Naive thymus-derived CD8-positive, alpha-beta T cell (primary cell): Measurements from ENCODE around the gene DNAH2. TPM values are rescaled to one million over a fixed set of nuclear protein-coding genes. Genes with fewer than 3 reads are reported as not detected.

Experiments used
- ATAC-seq, 2 donors: fragments of 150-1000 bp; cut with Tn5 transposase in 1 of 2; sonication (Bioruptor Pico), chemical (Tn5 transposase) in 1 of 2; 1 replicate in 1 of 2; 2 replicates in 1 of 2; pipeline ENCODE4 v1.10.0; 2021; ENCODE audit warnings: mild to moderate bottlenecking in 2 of 2, moderate library complexity in 2 of 2
- POLR2A ChIA-PET: fragments of 350-600 bp; sonication (Branson Sonifier 250); formaldehyde crosslinking; loops from one replicate; lab custom pipeline; 2021; ENCODE audit warnings: antibody characterized with exemption; lab: Charles Lee
- DNase-seq, 10 donors: peaks; one replicate each; pipeline versions ENCODE4 v3.0.0 to v3.0.0-alpha.2; 2020 to 2022
- H3K27ac Mint-ChIP-seq, 10 donors: one replicate each; pipeline ENCODE4 v1.8.0; 2020 to 2022; ENCODE audit warnings: mild to moderate bottlenecking in 10 of 10, mixed read lengths in 10 of 10, moderate library complexity in 4 of 10, inconsistent platforms in 1 of 10
- H3K27me3 Mint-ChIP-seq, 5 donors: one replicate each; pipeline ENCODE4 v1.8.0; 2021 to 2022; ENCODE audit warnings: mixed read lengths in 5 of 5
- H3K36me3 Mint-ChIP-seq, 3 donors: one replicate each; pipeline ENCODE4 v1.8.0; 2020 to 2022; ENCODE audit warnings: mixed read lengths in 3 of 3, mild to moderate bottlenecking in 2 of 3, inconsistent platforms in 1 of 3
- H3K4me1 Mint-ChIP-seq, 4 donors: one replicate each; pipeline ENCODE4 v1.8.0; 2021 to 2022; ENCODE audit warnings: mixed read lengths in 4 of 4
- H3K4me3 Mint-ChIP-seq, 10 donors: one replicate each; pipeline ENCODE4 v1.8.0; 2020 to 2022; ENCODE audit warnings: mild to moderate bottlenecking in 10 of 10, mixed read lengths in 10 of 10, moderate library complexity in 6 of 10, inconsistent platforms in 1 of 10
- H3K9me3 Mint-ChIP-seq, 9 donors: one replicate each; pipeline ENCODE4 v1.8.0; 2020 to 2022; ENCODE audit warnings: mixed read lengths in 9 of 9, mild to moderate bottlenecking in 3 of 9, inconsistent platforms in 1 of 9, moderate library complexity in 1 of 9
- polyA plus RNA-seq, 3 donors: library from polyadenylated mRNA; unstranded; fragments of 300-500 nt; fragmentation: Illumina TruSeq; gene quantifications; one replicate each; pipeline ENCODE4 v1.2.3, GENCODE V29; 2021
- total RNA-seq, 8 experiments: library from RNA in 2 of 8; stranded (reverse) in 2 of 8; gene quantifications; one replicate each; pipeline ENCODE4 v1.2.3 and lab custom pipeline; 2021 to 2026

DNAH2 gene
- total and polyA plus RNA-seq, 5 experiments from 2014 or later: not detected

DNA sequence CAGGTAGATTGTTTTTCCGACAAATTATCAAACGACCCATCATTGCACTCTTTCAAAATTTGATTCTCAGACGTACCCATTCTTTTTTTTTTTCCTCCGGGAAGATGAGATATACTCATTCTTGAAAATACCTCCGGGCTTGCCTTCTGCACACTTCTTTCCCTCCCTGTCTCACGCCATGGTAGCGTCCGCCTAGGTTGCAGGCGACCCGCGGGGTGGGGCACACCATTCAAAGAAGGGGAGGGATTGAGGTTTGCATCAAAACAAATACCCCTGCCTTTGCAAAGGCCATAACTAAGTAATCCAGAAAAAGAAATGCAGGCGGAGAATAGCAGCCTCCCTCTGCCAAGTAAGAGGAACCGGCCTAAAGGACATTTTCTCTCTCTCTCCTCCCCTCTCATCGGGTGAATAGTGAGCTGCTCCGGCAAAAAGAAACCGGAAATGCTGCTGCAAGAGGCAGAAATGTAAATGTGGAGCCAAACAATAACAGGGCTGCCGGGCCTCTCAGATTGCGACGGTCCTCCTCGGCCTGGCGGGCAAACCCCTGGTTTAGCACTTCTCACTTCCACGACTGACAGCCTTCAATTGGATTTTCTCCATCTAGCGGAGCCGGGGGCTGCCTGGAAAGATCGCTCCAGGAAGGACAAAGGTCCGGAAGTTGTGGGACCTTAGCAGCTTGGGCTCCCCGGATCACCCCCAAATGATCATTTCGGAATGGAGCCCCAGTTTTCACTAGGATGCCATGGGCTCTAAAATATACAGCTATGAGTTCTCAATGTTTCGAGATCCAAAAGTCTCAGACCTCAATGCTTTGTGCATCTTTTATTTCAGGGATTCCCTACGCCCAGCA lies 31.1 kb upstream of the DNAH2 start:
- peak overlapping the region; percentile 87 to 99 (median 98) for H3K4me3 Mint-ChIP-seq
- H3K27ac Mint-ChIP-seq: peak overlapping the region; percentile 99 to 100 (median 100)
- POLR2A ChIA-PET: interaction anchor here (0.5 to 6.9 kb wide), 68 partner anchors 8 to 641 kb away, joined by 3 to 105 read pairs (median 6); partner anchors contain the start of genes ACAP1, ATP1B2, CD68 and CNTROB
- ATAC-seq: peak; percentile 44 to 53
- H3K27me3 Mint-ChIP-seq: peaks cover 0 to 3% (median 0%) of the 10 kb centered on the region in 5 donors
- peaks cover 25 to 55% (median 53%) of the 10 kb centered on the region in 4 donors for H3K4me1 Mint-ChIP-seq
- DNase-seq: peak; percentile 64 to 99 (median 82)
- peaks cover 0 to 32% (median 7%) of the 10 kb centered on the region in 3 donors for H3K36me3 Mint-ChIP-seq
- H3K9me3 Mint-ChIP-seq: no peaks in the 10 kb centered on the region

DNA sequence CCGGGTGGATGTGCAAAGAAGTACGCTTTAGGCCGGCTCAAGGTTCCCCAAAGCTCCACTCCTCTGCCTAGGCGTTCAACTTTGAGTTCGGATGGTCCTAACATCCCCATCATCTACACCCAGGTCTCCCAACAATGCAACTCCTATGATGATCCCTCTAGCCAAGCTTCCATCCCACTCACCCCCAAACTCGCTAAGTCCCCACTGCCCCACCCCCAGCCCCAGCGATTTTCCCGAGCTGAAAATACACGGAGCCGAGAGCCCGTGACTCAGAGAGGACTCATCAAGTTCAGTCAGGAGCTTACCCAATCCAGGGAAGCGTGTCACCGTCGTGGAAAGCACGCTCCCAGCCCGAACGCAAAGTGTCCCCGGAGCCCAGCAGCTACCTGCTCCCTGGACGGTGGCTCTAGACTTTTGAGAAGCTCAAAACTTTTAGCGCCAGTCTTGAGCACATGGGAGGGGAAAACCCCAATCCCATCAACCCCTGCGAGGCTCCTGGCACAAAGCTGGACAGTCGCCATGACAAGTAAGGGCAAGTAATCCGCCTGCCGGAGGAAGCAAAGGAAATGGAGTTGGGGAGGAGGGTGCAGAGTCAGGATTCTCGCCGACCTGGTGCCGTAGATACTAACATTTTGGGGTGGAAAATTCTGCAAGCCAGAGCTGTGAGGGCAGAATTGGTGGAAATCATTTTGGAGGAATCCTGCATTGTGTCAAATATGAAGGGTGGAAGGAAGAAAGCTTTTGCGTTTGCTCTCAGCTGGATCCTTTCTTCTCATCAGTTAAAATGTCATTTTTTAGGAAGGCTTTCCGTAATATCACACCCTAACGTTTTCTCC lies 30.3 kb upstream of the DNAH2 start, which contains the start of gene TP53:
TP53 (minus strand) TSS at position 419 of the 836 bp plus-strand sequence. CDS start 10,896 bp downstream, outside the sequence.
- POLR2A ChIA-PET: interaction anchor here (0.5 to 6.9 kb wide), 65 partner anchors 11 to 652 kb away, joined by 3 to 105 read pairs (median 6); partner anchors contain the start of genes ACAP1, ATP1B2, CD68 and CNTROB
- Mint-ChIP-seq H3K27me3 (peaks cover 0 to 3% (median 0%) of the 10 kb centered on the region in 5 donors), H3K4me3 (peak within 1 kb of the TSS; percentile 87 to 99 (median 98)), H3K9me3 (no peaks in the 10 kb centered on the region), H3K36me3 (peaks cover 0 to 34% (median 7%) of the 10 kb centered on the region in 3 donors), H3K27ac (peak within 1 kb of the TSS; percentile 99 to 100 (median 100)), H3K4me1 (peaks cover 25 to 55% (median 52%) of the 10 kb centered on the region in 4 donors)
- DNase-seq (peak; percentile 64 to 94 (median 86)), ATAC-seq (peak; percentile 50 to 58)

DNA sequence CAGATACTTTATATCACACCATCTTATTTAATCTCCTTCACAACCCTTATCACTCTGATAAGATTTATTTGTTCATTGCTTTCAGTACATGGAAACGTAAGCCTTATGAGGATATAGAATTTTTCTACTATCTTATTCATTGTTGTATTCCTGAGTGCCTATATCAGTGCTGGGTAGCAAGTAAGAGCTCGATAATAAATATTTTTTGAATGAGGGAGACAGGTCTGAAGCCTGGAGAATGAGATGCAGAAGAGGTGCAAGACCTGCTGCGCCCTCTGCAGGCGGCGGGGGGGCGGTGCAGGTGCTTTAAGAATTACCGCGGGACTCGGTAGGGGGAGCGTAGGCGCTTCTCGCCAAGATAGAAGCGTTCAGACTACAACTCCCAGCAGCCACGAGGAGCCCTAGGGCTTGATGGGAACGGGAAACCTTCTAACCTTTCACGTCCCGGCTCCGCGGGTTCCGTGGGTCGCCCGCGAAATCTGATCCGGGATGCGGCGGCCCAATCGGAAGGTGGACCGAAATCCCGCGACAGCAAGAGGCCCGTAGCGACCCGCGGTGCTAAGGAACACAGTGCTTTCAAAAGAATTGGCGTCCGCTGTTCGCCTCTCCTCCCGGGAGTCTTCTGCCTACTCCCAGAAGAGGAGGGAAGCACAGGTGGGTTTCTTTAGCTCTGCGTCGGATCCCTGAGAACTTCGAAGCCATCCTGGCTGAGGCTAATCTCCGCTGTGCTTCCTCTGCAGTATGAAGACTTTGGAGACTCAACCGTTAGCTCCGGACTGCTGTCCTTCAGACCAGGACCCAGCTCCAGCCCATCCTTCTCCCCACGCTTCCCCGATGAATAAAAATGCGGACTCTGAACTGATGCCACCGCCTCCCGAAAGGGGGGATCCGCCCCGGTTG lies 29.4 kb upstream of the DNAH2 start, which contains the start of gene WRAP53:
WRAP53 (plus strand) TSS at position 570 of the 900 bp plus-strand sequence; CDS start at position 742, 172 bp downstream.
- Mint-ChIP-seq H3K27me3 (peaks cover 0 to 3% (median 0%) of the 10 kb centered on the region in 5 donors), H3K4me3 (peak within 1 kb of the TSS; percentile 87 to 99 (median 98)), H3K9me3 (no peaks in the 10 kb centered on the region), H3K4me1 (peaks cover 25 to 51% (median 50%) of the 10 kb centered on the region in 4 donors), H3K27ac (peak within 1 kb of the TSS; percentile 99 to 100 (median 100)), H3K36me3 (peaks cover 7 to 34% (median 7%) of the 10 kb centered on the region in 3 donors)
- POLR2A ChIA-PET: interaction anchor here (0.5 to 6.9 kb wide), 51 partner anchors 10 to 692 kb away, joined by 3 to 105 read pairs (median 8); partner anchors contain the start of genes ACAP1, ATP1B2, CD68 and CNTROB
- DNase-seq (peak; percentile 92 to 98 (median 95)), ATAC-seq (peak; percentile 79)

DNA sequence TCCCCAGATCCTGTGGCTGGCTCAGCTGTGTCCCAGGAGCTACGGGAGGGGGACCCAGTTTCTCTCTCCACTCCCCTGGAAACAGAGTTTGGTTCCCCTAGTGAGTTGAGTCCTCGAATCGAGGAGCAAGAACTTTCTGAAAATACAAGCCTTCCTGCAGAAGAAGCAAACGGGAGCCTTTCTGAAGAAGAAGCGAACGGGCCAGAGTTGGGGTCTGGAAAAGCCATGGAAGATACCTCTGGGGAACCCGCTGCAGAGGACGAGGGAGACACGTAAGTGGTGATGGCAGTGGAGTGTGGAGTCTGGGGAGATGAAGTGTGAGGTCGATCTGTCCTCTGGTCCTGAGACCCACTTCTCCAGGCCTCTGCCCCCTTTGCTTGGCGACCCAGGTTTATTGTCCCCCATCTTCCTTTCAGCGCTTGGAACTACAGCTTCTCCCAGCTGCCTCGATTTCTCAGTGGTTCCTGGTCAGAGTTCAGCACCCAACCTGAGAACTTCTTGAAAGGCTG lies 28.7 kb upstream of the DNAH2 start:
- peaks cover 25 to 47% (median 46%) of the 10 kb centered on the region in 4 donors for H3K4me1 Mint-ChIP-seq
- ATAC-seq (no peak), DNase-seq (no peak)
- H3K27me3 Mint-ChIP-seq: peaks cover 0 to 5% (median 0%) of the 10 kb centered on the region in 5 donors
- H3K4me3 Mint-ChIP-seq: peak overlapping the region; percentile 87 to 99 (median 98)
- POLR2A ChIA-PET: interaction anchor here (0.5 to 6.9 kb wide), 10 partner anchors 58 to 649 kb away, joined by 4 to 105 read pairs (median 34); partner anchors contain the start of genes FXR2, MPDU1, PHF23 and SENP3
- H3K9me3 Mint-ChIP-seq: no peaks in the 10 kb centered on the region
- peaks cover 7 to 34% (median 10%) of the 10 kb centered on the region in 3 donors for H3K36me3 Mint-ChIP-seq
- peak overlapping the region in 9 of 10 donors; percentile 81 to 100 (median 100) for H3K27ac Mint-ChIP-seq

DNA sequence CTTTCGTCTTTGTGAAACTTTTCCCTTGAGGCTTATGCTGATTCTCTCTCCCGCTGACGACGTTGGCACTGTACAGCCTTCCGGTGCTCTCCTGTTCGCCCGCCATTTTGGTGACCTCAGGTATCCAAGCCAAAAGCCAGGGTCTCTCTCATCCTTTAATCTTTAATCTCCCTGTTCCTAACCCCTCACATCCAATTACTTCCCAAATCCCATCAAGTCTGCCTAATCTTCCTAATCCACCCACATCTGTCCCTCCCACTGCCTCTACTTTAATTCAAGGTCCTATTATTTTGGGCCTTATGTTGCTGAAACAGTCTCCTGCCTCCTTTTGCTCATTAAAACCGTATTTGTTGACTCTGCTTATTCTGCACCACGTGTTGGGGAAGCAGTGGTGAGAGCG lies 22.0 kb upstream of the DNAH2 start:
- H3K27ac Mint-ChIP-seq: peak overlapping the region in 3 of 10 donors; percentile 8 to 60 (median 43)

DNA sequence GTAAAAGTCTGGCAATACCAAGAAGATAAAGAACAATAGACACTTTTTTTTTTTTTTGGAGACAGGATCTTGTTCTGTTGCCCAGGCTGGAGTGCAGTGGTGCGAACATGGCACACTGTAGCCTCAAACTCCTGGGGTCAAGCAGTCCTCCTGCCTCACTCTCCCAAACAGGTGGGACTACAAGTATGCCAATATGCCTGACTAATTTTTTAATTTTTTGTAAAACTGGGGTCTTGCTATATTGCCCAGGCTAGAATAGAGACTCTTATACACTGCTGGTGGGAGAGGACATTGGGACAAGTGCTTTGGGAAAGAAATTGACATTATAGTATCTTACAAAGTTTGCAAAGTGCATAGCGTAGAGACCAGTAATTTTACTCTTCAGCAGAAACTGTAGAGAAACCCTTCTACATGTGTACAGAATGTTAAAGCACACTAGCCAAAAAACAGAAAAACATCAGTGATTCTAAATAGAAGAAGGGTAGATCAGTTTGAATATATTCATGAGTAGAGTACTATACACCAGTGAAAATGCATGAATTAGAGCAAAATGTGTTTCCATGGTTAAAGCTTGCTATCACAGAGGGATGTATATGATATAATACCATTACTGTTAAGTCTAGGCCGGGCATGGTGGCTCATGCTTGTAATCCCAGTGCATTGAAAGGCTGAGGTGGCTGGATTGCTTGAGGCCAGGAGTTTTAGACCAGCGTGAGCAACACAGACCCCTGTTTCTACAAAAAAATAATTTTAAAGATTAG lies 19.5 kb upstream of the DNAH2 start:
- no peak overlapping the region for H3K27ac Mint-ChIP-seq
- no peak for DNase-seq
- peaks cover 0 to 4% (median 0%) of the 10 kb centered on the region in 4 donors for H3K4me1 Mint-ChIP-seq
- H3K36me3 Mint-ChIP-seq: peaks cover 12 to 81% (median 40%) of the 10 kb centered on the region in 3 donors
- H3K9me3 Mint-ChIP-seq: no peaks in the 10 kb centered on the region
- peaks cover 2 to 27% (median 21%) of the 10 kb centered on the region in 5 donors for H3K27me3 Mint-ChIP-seq
- POLR2A ChIA-PET: interaction anchor here (1.0 kb wide), 1 partner anchor 10 kb away, joined by 3 read pairs; the partner anchor contains the start of gene WRAP53
- H3K4me3 Mint-ChIP-seq: no peak overlapping the region
- ATAC-seq: no peak

More for the DNA sequence above, 22.0 kb upstream of the DNAH2 start:
- Mint-ChIP-seq H3K4me3 (no peak overlapping the region), H3K27me3 (peaks cover 0 to 9% (median 2%) of the 10 kb centered on the region in 5 donors), H3K36me3 (peaks cover 9 to 72% (median 27%) of the 10 kb centered on the region in 3 donors), H3K9me3 (no peaks in the 10 kb centered on the region), H3K4me1 (peaks cover 0 to 6% (median 0%) of the 10 kb centered on the region in 4 donors)
- POLR2A ChIA-PET: no interaction called here
- no peak for ATAC-seq
- no peak for DNase-seq

DNA sequence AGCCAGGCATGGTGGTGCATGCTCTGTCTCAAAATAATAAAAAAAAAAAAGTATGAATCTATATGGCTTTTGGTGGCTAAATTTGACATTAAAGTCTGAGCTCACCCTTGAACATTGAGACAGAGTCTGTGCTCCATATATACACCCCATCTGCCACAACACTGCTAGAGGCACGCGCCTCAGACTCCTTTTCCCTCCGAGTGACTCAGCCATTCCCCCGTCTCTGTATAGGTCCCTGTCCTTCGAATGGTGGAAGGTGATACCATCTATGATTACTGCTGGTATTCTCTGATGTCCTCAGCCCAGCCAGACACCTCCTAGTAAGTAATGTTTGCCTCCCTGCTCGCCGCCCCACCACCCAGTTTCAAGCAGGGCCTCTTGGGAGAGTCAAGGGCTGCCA lies 17.0 kb upstream of the DNAH2 start:
- peaks cover 11 to 18% (median 12%) of the 10 kb centered on the region in 4 donors for H3K4me1 Mint-ChIP-seq
- H3K27me3 Mint-ChIP-seq: peaks cover 9 to 48% (median 38%) of the 10 kb centered on the region in 5 donors
- no peak overlapping the region for H3K4me3 Mint-ChIP-seq
- DNase-seq (no peak), ATAC-seq (no peak)
- H3K36me3 Mint-ChIP-seq: peaks cover 10 to 68% (median 31%) of the 10 kb centered on the region in 3 donors
- H3K27ac Mint-ChIP-seq: no peak overlapping the region
- no peaks in the 10 kb centered on the region for H3K9me3 Mint-ChIP-seq
- POLR2A ChIA-PET: no interaction called here

DNA sequence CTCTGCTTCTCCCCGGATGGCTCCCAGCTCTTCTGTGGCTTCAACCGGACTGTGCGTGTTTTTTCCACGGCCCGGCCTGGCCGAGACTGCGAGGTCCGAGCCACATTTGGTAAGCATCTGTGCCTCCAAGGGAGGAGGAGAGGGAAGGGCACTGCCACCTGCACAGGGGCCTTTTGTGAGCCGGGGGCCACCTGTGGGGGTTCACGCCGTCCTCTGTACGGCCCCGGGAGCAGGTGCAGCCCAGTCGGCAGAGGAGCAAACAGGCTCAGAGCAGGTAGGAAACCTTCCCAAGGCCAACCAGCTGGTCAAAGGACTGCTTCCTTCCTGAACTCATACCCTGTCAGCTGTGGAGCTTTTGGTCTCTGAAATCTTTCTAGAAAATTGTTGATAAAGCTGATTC lies 15.9 kb upstream of the DNAH2 start:
- POLR2A ChIA-PET: interaction anchor here (1.6 kb wide), 1 partner anchor 14 kb away, joined by 3 read pairs; the partner anchor contains the start of gene TP53
- Mint-ChIP-seq H3K4me1 (peaks cover 11 to 26% (median 19%) of the 10 kb centered on the region in 4 donors), H3K27me3 (peaks cover 16 to 60% (median 42%) of the 10 kb centered on the region in 5 donors), H3K9me3 (no peaks in the 10 kb centered on the region), H3K4me3 (no peak overlapping the region), H3K27ac (no peak overlapping the region), H3K36me3 (peaks cover 4 to 59% (median 22%) of the 10 kb centered on the region in 3 donors)
- no peak for ATAC-seq
- no peak for DNase-seq

DNA sequence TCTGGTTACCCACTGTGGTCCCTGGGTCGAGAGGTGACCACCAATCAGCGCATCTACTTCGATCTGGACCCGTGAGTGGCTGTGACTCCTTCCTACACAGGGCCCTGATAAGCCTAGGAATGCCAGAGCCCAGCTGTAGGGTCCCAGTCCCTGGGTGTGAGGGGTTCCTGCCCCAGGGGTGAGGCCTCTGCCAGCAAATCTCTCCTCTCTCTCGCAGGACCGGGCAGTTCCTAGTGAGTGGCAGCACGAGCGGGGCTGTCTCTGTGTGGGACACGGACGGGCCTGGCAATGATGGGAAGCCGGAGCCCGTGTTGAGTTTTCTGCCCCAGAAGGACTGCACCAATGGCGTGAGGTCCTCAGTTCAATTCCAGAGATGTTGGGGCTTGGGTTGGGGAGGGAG lies 14.8 kb upstream of the DNAH2 start:
- Mint-ChIP-seq H3K36me3 (peaks cover 4 to 48% (median 21%) of the 10 kb centered on the region in 3 donors), H3K4me3 (no peak overlapping the region), H3K9me3 (no peaks in the 10 kb centered on the region), H3K27me3 (peaks cover 18 to 71% (median 47%) of the 10 kb centered on the region in 5 donors), H3K4me1 (peaks cover 11 to 26% (median 19%) of the 10 kb centered on the region in 4 donors), H3K27ac (peak overlapping the region in 1 of 10 donors; percentile 3)
- ATAC-seq (no peak), DNase-seq (no peak)
- POLR2A ChIA-PET: no interaction called here
